Measurements from ENCODE around the gene RIPPLY1. TPM values are rescaled to one million over a fixed set of nuclear protein-coding genes. Genes with fewer than 3 reads are reported as not detected.
A peak's percentile ranks its signal among the peaks of the same experiment; 100 is the strongest.

Gene RIPPLY1
- total RNA-seq, 4 donors from 2014 or later = not detected

DNA sequence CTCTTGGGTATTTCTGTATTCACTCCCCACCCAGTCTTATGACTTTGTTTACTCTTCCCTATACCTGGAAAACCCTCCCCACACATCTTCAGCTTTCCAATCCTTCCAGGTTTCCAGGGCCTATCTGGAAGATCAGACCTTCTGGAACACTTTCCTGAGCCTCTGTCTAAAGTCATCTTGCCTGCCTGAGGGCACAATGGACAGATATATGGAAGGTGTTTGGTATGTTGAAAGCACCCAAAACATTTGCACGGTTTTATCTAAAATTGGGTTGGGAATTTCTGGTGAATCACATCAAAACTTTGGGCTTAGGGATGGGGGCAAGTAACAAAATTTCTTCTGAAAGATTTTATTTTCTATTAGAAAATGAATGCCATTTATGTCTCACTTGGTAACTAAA is 33.1 kb upstream of the RIPPLY1 start:
- Histone ChIP-seq H3K4me1 (no peaks in the 10 kb centered on the region), H3K9me3 (no peaks in the 10 kb centered on the region), H3K27ac (no peak overlapping the region), H3K27me3 (no peaks in the 10 kb centered on the region), H3K4me3 (no peak overlapping the region), H3K36me3 (no peaks in the 10 kb centered on the region)
- TF ChIP-seq, protein P1, sequence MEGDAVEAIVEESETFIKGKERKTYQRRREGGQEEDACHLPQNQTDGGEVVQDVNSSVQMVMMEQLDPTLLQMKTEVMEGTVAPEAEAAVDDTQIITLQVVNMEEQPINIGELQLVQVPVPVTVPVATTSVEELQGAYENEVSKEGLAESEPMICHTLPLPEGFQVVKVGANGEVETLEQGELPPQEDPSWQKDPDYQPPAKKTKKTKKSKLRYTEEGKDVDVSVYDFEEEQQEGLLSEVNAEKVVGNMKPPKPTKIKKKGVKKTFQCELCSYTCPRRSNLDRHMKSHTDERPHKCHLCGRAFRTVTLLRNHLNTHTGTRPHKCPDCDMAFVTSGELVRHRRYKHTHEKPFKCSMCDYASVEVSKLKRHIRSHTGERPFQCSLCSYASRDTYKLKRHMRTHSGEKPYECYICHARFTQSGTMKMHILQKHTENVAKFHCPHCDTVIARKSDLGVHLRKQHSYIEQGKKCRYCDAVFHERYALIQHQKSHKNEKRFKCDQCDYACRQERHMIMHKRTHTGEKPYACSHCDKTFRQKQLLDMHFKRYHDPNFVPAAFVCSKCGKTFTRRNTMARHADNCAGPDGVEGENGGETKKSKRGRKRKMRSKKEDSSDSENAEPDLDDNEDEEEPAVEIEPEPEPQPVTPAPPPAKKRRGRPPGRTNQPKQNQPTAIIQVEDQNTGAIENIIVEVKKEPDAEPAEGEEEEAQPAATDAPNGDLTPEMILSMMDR (IDR thresholded peaks at IDR 0.05) = no peak
- no peak for TF ChIP-seq POLR2A (IDR thresholded peaks at IDR 0.05)
- no peak for DNase-seq
- intact Hi-C loops (cut with DNase I; ENCODE audit: low total_unique reads) = no loop called here

DNA sequence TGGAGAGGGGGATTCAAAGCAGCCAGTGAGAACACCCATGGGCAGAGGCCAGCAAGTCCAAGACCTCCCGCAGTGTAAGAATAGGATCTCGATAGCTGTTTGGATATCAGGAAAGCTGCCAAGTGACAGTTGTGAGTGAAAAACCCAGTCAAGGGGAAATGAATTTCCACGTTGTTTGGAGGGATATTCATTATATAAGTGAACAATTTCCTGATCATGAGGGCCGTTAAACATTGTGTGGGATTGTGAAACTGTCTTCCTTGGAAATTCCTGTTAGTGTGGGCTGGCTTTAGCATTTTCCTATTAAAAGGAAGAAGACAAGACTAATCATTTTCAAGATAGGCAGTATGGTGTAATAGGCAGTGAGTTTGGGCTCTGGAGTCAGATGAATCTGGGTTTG is 32.0 kb upstream of the RIPPLY1 start:
- Histone ChIP-seq H3K27ac (no peak overlapping the region), H3K4me3 (no peak overlapping the region), H3K4me1 (no peaks in the 10 kb centered on the region), H3K36me3 (no peaks in the 10 kb centered on the region), H3K27me3 (no peaks in the 10 kb centered on the region), H3K9me3 (no peaks in the 10 kb centered on the region)
- DNase-seq = no peak
- TF ChIP-seq POLR2A (IDR thresholded peaks at IDR 0.05) = no peak
- TF ChIP-seq, protein P1 (IDR thresholded peaks at IDR 0.05) = no peak
- intact Hi-C loops (cut with DNase I; ENCODE audit: low total_unique reads) = no loop called here

DNA sequence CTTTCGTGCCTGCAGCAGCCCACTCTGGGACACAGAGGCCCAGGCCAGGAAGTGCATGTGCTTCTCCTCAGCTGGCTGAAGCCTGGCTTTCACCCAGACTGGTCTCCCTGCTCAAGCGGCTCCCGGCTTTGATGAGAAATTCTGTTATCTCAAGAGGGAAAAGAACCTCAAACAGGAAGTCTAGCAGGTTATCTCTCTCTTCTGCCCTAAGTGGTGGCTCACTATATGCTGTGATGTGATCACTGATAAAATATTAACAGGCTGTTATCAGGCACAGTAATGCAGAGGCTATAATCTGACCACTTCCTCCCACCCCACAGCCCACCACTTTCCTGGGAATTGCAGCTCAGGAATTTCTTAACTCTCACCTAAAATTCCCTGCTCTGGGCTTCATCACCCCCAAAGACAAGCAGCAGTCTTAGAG is 30.4 kb upstream of the RIPPLY1 start:
- DNase-seq = peak in 1 of 2 donors; percentile 33
- Histone ChIP-seq H3K27ac (peak overlapping the region in 1 of 2 donors; percentile 8), H3K4me3 (no peak overlapping the region), H3K36me3 (no peaks in the 10 kb centered on the region), H3K27me3 (no peaks in the 10 kb centered on the region), H3K4me1 (no peaks in the 10 kb centered on the region), H3K9me3 (no peaks in the 10 kb centered on the region)
- TF ChIP-seq, protein P1 (IDR thresholded peaks at IDR 0.05) = no peak
- no peak for TF ChIP-seq POLR2A (IDR thresholded peaks at IDR 0.05)
- intact Hi-C loops (cut with DNase I; ENCODE audit: low total_unique reads) = no loop called here

DNA sequence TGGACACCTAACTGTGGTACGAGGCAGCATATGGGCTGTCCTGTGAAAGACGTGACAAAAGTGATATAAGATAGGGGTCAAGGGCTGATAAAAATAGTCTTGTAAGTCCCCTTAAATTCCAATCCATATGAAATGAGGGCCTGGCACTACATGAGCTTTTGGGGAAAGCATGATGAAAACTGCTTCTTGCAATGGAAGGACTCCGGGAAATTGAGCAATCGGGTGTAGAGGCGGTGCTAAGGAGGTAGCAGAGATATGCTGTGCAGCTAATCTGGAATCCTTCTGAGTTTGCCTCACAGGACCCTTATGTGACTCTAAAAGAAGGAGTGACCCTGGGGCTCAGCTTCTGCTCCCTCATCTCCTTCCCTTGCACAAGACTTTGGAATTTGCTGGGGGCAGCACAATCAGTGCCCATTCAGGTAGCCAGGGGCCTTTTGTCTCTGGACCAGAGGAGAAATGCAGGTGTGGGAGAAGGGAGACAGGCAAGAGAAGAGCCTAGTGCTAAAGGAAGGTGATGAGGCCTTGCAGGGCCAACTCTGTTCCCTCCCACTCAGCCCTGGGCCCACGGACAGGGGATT is 29.9 kb upstream of the RIPPLY1 start:
- peak; percentile 19 to 22 for DNase-seq
- H3K9me3 ChIP-seq = no peaks in the 10 kb centered on the region
- H3K27ac ChIP-seq = no peak overlapping the region
- no peaks in the 10 kb centered on the region for H3K36me3 ChIP-seq
- no peaks in the 10 kb centered on the region for H3K27me3 ChIP-seq
- intact Hi-C loops (cut with DNase I; ENCODE audit: low total_unique reads) = no loop called here
- H3K4me1 ChIP-seq = no peaks in the 10 kb centered on the region
- no peak overlapping the region for H3K4me3 ChIP-seq
- TF ChIP-seq, protein P1 (IDR thresholded peaks at IDR 0.05) = no peak
- TF ChIP-seq POLR2A (IDR thresholded peaks at IDR 0.05) = no peak

DNA sequence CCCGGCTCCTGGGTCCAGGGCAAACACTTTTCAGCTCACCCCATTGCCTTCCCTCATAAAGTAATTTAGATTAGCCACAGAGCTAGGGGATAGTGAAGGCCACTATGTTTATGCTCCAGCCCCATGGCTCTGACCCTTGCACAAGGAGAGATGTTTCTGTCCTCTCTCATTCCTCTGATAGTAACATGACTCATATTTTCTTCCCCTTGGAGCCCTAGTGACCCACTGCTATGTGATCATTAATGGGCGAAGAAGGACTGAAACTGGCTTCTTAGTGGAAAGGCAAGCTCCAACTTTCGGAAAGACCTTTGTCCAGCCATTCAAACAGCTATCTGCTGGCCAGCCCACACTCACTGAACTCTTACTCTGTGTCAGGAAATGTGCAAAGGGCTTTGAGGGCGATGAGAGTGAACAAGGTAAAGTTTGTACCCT is 29.4 kb upstream of the RIPPLY1 start:
- intact Hi-C loops (cut with DNase I; ENCODE audit: low total_unique reads) = no loop called here
- no peaks in the 10 kb centered on the region for H3K4me1 ChIP-seq
- no peak overlapping the region for H3K4me3 ChIP-seq
- no peaks in the 10 kb centered on the region for H3K9me3 ChIP-seq
- TF ChIP-seq, protein P1 (IDR thresholded peaks at IDR 0.05) = no peak
- no peak for TF ChIP-seq POLR2A (IDR thresholded peaks at IDR 0.05)
- H3K27ac ChIP-seq = no peak overlapping the region
- no peaks in the 10 kb centered on the region for H3K27me3 ChIP-seq
- no peaks in the 10 kb centered on the region for H3K36me3 ChIP-seq
- no peak for DNase-seq

All from uterus (tissue), 4 donors.